ENCODE measurements around the gene SPTBN4.
"Not testable (repeated sequence)": the region's sequence is repeated elsewhere in the genome, so short reads cannot be mapped to it uniquely, and the experiment has no call there.

SPTBN4 gene

GRCh38 chr19:40585982-40586422 is 119.2 kb downstream of the SPTBN4 start:
- DNase-seq (ENCODE audit: low read depth, low spot score): no peak

GRCh38 chr19:40586611-40587010 is 119.8 kb downstream of the SPTBN4 start:
- DNase-seq (ENCODE audit: low read depth, low spot score): no peak

- DNase-seq (ENCODE audit: low read depth, low spot score): peak; percentile 54
These were observed 121.5 kb downstream of the SPTBN4 start for GRCh38 chr19:40588110-40588854.

GRCh38 chr19:40588926-40589569 is 122.2 kb downstream of the SPTBN4 start:
- DNase-seq (ENCODE audit: low read depth, low spot score): no peak

GRCh38 chr19:40589591-40590429 is 123.0 kb downstream of the SPTBN4 start:
- no peak for DNase-seq (ENCODE audit: low read depth, low spot score)

- no peak for DNase-seq (ENCODE audit: low read depth, low spot score)
These were observed 123.9 kb downstream of the SPTBN4 start for GRCh38 chr19:40590464-40591265.

GRCh38 chr19:40591724-40592123 is 124.9 kb downstream of the SPTBN4 start:
- not testable (repeated sequence) for DNase-seq (ENCODE audit: low read depth, low spot score)

GRCh38 chr19:40592170-40592569 is 125.4 kb downstream of the SPTBN4 start:
- peak; percentile 69 for DNase-seq (ENCODE audit: low read depth, low spot score)

GRCh38 chr19:40594255-40594654 is 127.5 kb downstream of the SPTBN4 start:
- DNase-seq (ENCODE audit: low read depth, low spot score): no peak

- no peak for DNase-seq (ENCODE audit: low read depth, low spot score)
These were observed 127.9 kb downstream of the SPTBN4 start for GRCh38 chr19:40594657-40595091.

GRCh38 chr19:40596608-40597328 is 130.0 kb downstream of the SPTBN4 start:
- peak; percentile 83 for DNase-seq (ENCODE audit: low read depth, low spot score)

GRCh38 chr19:40597329-40597838 is 130.6 kb downstream of the SPTBN4 start:
- no peak for DNase-seq (ENCODE audit: low read depth, low spot score)

- peak; percentile 96 for DNase-seq (ENCODE audit: low read depth, low spot score)
These were observed 131.5 kb downstream of the SPTBN4 start for GRCh38 chr19:40598121-40598917.

- DNase-seq (ENCODE audit: low read depth, low spot score): no peak
These were observed 132.1 kb downstream of the SPTBN4 start for GRCh38 chr19:40598918-40599307.

- no peak for DNase-seq (ENCODE audit: low read depth, low spot score)
These were observed 132.6 kb downstream of the SPTBN4 start for GRCh38 chr19:40599331-40599901.

GRCh38 chr19:40599902-40600569 is 133.2 kb downstream of the SPTBN4 start:
- no peak for DNase-seq (ENCODE audit: low read depth, low spot score)

GRCh38 chr19:40600570-40601133 is 133.9 kb downstream of the SPTBN4 start:
- no peak for DNase-seq (ENCODE audit: low read depth, low spot score)
